H1 (cell line): ENCODE data around the gene HEATR1. TPM values are rescaled to one million over a fixed set of nuclear protein-coding genes. Genes with fewer than 3 reads are reported as not detected.
A peak's percentile ranks its signal among the peaks of the same experiment; 100 is the strongest.

Source experiments
- CTCF ChIA-PET: fragments of 300-600 bp; sonication (Branson Sonifier 250); formaldehyde crosslinking; loops from one replicate; lab custom pipeline; 2021; ENCODE audit not compliant: partially characterized antibody; lab: Charles Lee
- POLR2A ChIA-PET: fragments of 300-600 bp; sonication (Branson Sonifier 250); formaldehyde crosslinking; loops from one replicate; lab custom pipeline; 2021; ENCODE audit warnings: inconsistent platforms; ENCODE audit not compliant: partially characterized antibody; lab: Charles Lee
- DNase-seq, 2 experiments: peaks; one replicate each; pipeline versions ENCODE4 v3.0.0 to v3.0.0-alpha.2; 2010 to 2022; ENCODE audit warnings: low spot score in 2 of 2, low read depth in 1 of 2, mixed read lengths in 1 of 2
- FAIRE-seq: peaks from 2 replicates; lab custom pipeline; 2011; peaks lifted over from hg19 to GRCh38; lab: Jason Lieb, UNC
- H2AFZ ChIP-seq: 2 replicates; pipeline ENCODE4 v1.8.1; 2012; ENCODE audit warnings: low read length, inconsistent platforms
- H2AK5ac ChIP-seq: 2 replicates; pipeline ENCODE4 v1.6.1; 2013; ENCODE audit warnings: low read depth, low read length
- H2BK120ac ChIP-seq: replicated peaks from 2 replicates; pipeline ENCODE3; 2013; ENCODE audit warnings: low read depth, low read length, inconsistent platforms
- H2BK12ac ChIP-seq: 2 replicates; pipeline ENCODE4 v1.6.1; 2013; ENCODE audit warnings: low read depth, low read length
- H2BK15ac ChIP-seq: 2 replicates; pipeline ENCODE4 v1.6.1; 2013; ENCODE audit warnings: low read length
- H2BK20ac ChIP-seq: 2 replicates; pipeline ENCODE4 v1.6.1; 2013; ENCODE audit warnings: low read length
- H2BK5ac ChIP-seq: 2 replicates; pipeline ENCODE4 v1.6.1; 2013; ENCODE audit warnings: low read depth, low read length
- H3K14ac ChIP-seq: 2 replicates; pipeline ENCODE4 v1.6.1; 2013; ENCODE audit warnings: inconsistent platforms; ENCODE audit not compliant: insufficient read length
- H3K18ac ChIP-seq: 2 replicates; pipeline ENCODE4 v1.6.1; 2013; ENCODE audit warnings: low read length; ENCODE audit errors: extremely low read depth
- H3K23ac ChIP-seq: 2 replicates; pipeline ENCODE4 v1.6.1; 2013; ENCODE audit warnings: inconsistent platforms; ENCODE audit not compliant: insufficient read length
- H3K23me2 ChIP-seq: 2 replicates; pipeline ENCODE4 v1.6.1; 2013; ENCODE audit warnings: low read depth, low read length
- H3K27ac ChIP-seq: 2 replicates; pipeline ENCODE4 v1.6.1; 2011; ENCODE audit warnings: low read depth, low read length, inconsistent platforms
- H3K27me3 ChIP-seq, 4 experiments: replicated peaks in 1 of 4; 1 replicate in 1 of 4; 2 replicates in 3 of 4; pipeline versions ENCODE4 v1.6.1 to v1.8.1; 2011 to 2013; ENCODE audit warnings: low read length in 3 of 4, mild to moderate bottlenecking in 3 of 4, inconsistent platforms in 2 of 4, mixed read lengths in 2 of 4, moderate library complexity in 1 of 4; ENCODE audit not compliant: control insufficient read depth in 3 of 4, insufficient read depth in 3 of 4; ENCODE audit errors: extremely low read depth in 1 of 4
- H3K36me3 ChIP-seq, 4 experiments: 2 replicates each; pipeline versions ENCODE4 v1.6.1 to v1.8.1; 2011 to 2013; ENCODE audit warnings: mild to moderate bottlenecking in 4 of 4, low read length in 3 of 4, moderate library complexity in 2 of 4, control low read depth in 1 of 4, inconsistent platforms in 1 of 4; ENCODE audit not compliant: insufficient read depth in 4 of 4, control insufficient read depth in 2 of 4
- H3K4ac ChIP-seq: replicated peaks from 2 replicates; pipeline ENCODE3; 2013; ENCODE audit warnings: low read length, low read depth, mixed read lengths, inconsistent platforms; ENCODE audit not compliant: insufficient read length
- H3K4me1 ChIP-seq, 4 experiments: replicated peaks in 1 of 4; 1 replicate in 1 of 4; 2 replicates in 3 of 4; pipeline versions ENCODE4 v1.6.1 to v1.8.1; 2011 to 2013; ENCODE audit warnings: low read length in 3 of 4, inconsistent platforms in 2 of 4, mixed read lengths in 1 of 4; ENCODE audit not compliant: insufficient read depth in 4 of 4, control insufficient read depth in 3 of 4
- H3K4me2 ChIP-seq, 2 experiments: 2 replicates each; pipeline versions ENCODE4 v1.6.1 to v1.8.1; 2011 to 2013; ENCODE audit warnings: low read depth in 2 of 2, low read length in 2 of 2, control low read depth in 1 of 2, inconsistent platforms in 1 of 2, mild to moderate bottlenecking in 1 of 2; ENCODE audit not compliant: insufficient read depth in 1 of 2
- H3K4me3 ChIP-seq, 4 experiments: fragments of 200-600, 300-600 bp in 1 of 4; sonication (generic), shearing (Covaris generic), sonication (Bioruptor Twin) in 1 of 4; 2 replicates each; pipeline versions ENCODE4 v1.5.1 to v1.8.1; 2011 to 2016; ENCODE audit warnings: low read length in 4 of 4, low read depth in 3 of 4, control low read depth in 2 of 4, inconsistent platforms in 2 of 4, mild to moderate bottlenecking in 2 of 4, mixed read lengths in 1 of 4, moderate library complexity in 1 of 4; ENCODE audit not compliant: insufficient read depth in 2 of 4; ENCODE audit errors: extremely low read depth in 1 of 4
- H3K56ac ChIP-seq: replicated peaks from 2 replicates; pipeline ENCODE3; 2013; ENCODE audit warnings: low read depth, mild to moderate bottlenecking, mixed read lengths, low read length, inconsistent platforms; ENCODE audit not compliant: insufficient read length
- H3K79me1 ChIP-seq: 2 replicates; pipeline ENCODE4 v1.6.1; 2013; ENCODE audit warnings: low read depth, low read length, control low read depth
- H3K79me2 ChIP-seq, 2 experiments: 2 replicates each; pipeline versions ENCODE4 v1.6.1 to v1.8.1; 2012 to 2013; ENCODE audit warnings: low read length in 2 of 2, mild to moderate bottlenecking in 2 of 2, inconsistent platforms in 1 of 2; ENCODE audit not compliant: insufficient read depth in 2 of 2, control insufficient read depth in 1 of 2
- H3K9ac ChIP-seq, 4 experiments: replicated peaks in 1 of 4; 1 replicate in 1 of 4; 2 replicates in 3 of 4; pipeline versions ENCODE4 v1.6.1 to v1.8.1; 2011 to 2013; ENCODE audit warnings: low read depth in 3 of 4, low read length in 3 of 4, control low read depth in 2 of 4, mild to moderate bottlenecking in 2 of 4, moderate library complexity in 2 of 4, inconsistent platforms in 1 of 4; ENCODE audit errors: extremely low read depth in 1 of 4
- H3K9me3 ChIP-seq, 2 experiments: 2 replicates each; pipeline versions ENCODE4 v1.6.1 to v1.8.1; 2012 to 2013; ENCODE audit warnings: mild to moderate bottlenecking in 2 of 2, moderate library complexity in 2 of 2, control low read depth in 1 of 2, inconsistent platforms in 1 of 2, low read depth in 1 of 2, low read length in 1 of 2, mixed read lengths in 1 of 2; ENCODE audit not compliant: insufficient read depth in 2 of 2
- H4K20me1 ChIP-seq, 2 experiments: replicated peaks in 1 of 2; 2 replicates each; pipeline versions ENCODE3 to v1.8.1; 2011 to 2013; ENCODE audit warnings: inconsistent platforms in 2 of 2, low read length in 2 of 2, mild to moderate bottlenecking in 1 of 2; ENCODE audit not compliant: insufficient read depth in 2 of 2, control insufficient read depth in 1 of 2
- H4K5ac ChIP-seq: 2 replicates; pipeline ENCODE4 v1.6.1; 2013; ENCODE audit warnings: low read length, low read depth, mixed read lengths, inconsistent platforms; ENCODE audit not compliant: insufficient read length
- H4K8ac ChIP-seq: 2 replicates; pipeline ENCODE4 v1.8.0; 2013; ENCODE audit warnings: mild to moderate bottlenecking, moderate library complexity, low read length, inconsistent platforms; ENCODE audit not compliant: insufficient read depth; ENCODE audit errors: extremely low read depth
- H4K91ac ChIP-seq: replicated peaks from 2 replicates; pipeline ENCODE3; 2013; ENCODE audit warnings: low read length, mixed read lengths, inconsistent platforms; ENCODE audit not compliant: insufficient read length
- ATF3 ChIP-seq: IDR thresholded peaks from 2 replicates; pipeline ENCODE4 v1.6.1; 2011; ENCODE audit warnings: low read depth, mild to moderate bottlenecking, low read length; ENCODE audit not compliant: insufficient read depth
- CBX8 ChIP-seq: fragments of 300-800, 300-1000 bp; sonication (generic); IDR thresholded peaks from 2 replicates; pipeline ENCODE4 v1.7.1; 2016; ENCODE audit warnings: low read depth, low read length, borderline replicate concordance
- FOSL1 ChIP-seq: IDR thresholded peaks from 2 replicates; pipeline ENCODE4 v1.6.1; 2011; ENCODE audit warnings: mild to moderate bottlenecking, low read depth, low read length, moderate library complexity; ENCODE audit not compliant: insufficient read depth
- JUN ChIP-seq: IDR thresholded peaks from 2 replicates; pipeline ENCODE4 v1.6.1; 2011; ENCODE audit warnings: low read depth, mild to moderate bottlenecking, improper control_type of control experiment, low read length
- JUND ChIP-seq: IDR thresholded peaks from 2 replicates; pipeline ENCODE4 v1.6.1; 2011; ENCODE audit warnings: mild to moderate bottlenecking, improper control_type of control experiment, low read length
- POU5F1 ChIP-seq: IDR thresholded peaks from 2 replicates; pipeline ENCODE4 v1.6.1; 2011; ENCODE audit warnings: low read depth, mild to moderate bottlenecking, low read length, moderate library complexity
- SP4 ChIP-seq: IDR thresholded peaks from 2 replicates; pipeline ENCODE4 v1.6.1; 2012; ENCODE audit warnings: low read length, inconsistent platforms
- WGBS, 2 experiments: shearing (Covaris generic) in 1 of 2; methylation state at CpG; one replicate each; pipeline versions ENCODE4 v1.1.6 to v1.1.7; 2013 to 2015; ENCODE audit warnings: low lambda C conversion rate in 2 of 2, mixed read lengths in 2 of 2, inconsistent platforms in 1 of 2, low coverage in 1 of 2, missing lambda C conversion rate in 1 of 2; ENCODE audit not compliant: insufficient replicate concordance in 2 of 2, insufficient coverage in 1 of 2, insufficient read length in 1 of 2; ENCODE audit errors: extremely low coverage in 1 of 2, missing lambda C conversion rate in 1 of 2; 5-methylcytosine and 5-hydroxymethylcytosine counted together
- long read RNA-seq, 2 experiments: library from RNA in 1 of 2; library from capped mRNA in 1 of 2; stranded (forward); transcript quantifications; one replicate each; pipeline ENCODE4 v2.0.0, GENCODE V29; 2021; ENCODE audit warnings: inconsistent platforms in 1 of 2
- polyA minus RNA-seq, 3 experiments: library from RNA; depleted of rRNA, polyadenylated mRNA; stranded (reverse); fragments of >200 nt; gene quantifications; 1 replicate in 2 of 3; 2 replicates in 1 of 3; pipeline ENCODE4 v1.2.3, GENCODE V29; 2011
- polyA plus RNA-seq, 7 experiments: library from polyadenylated mRNA; depleted of rRNA in 3 of 7; stranded (reverse) in 5 of 7; unstranded in 2 of 7; fragments of >200 nt in 5 of 7; fragments of 200-250 nt in 2 of 7; gene quantifications; 1 replicate in 5 of 7; 2 replicates in 1 of 7; 4 replicates in 1 of 7; pipeline versions ENCODE4 v1.2.1 to v1.2.3, GENCODE V29; 2011 to 2013; ENCODE audit warnings: missing spikeins in 2 of 7, mixed read lengths in 2 of 7
- total RNA-seq: library from RNA; stranded (reverse); fragmentation: NEBNext Ultra II Directional; extraction: Animal tissue kit (Norgen Biotek cat#: 25700); gene quantifications from 2 replicates; pipeline ENCODE4 v1.2.1, GENCODE V29; 2021

The HEATR1 gene
- total RNA-seq = 95.0 and 95.8 TPM in 2 replicates
- polyA plus RNA-seq (2011; rRNA removed) = 9.3 and 13.0 TPM in 2 replicates
- polyA plus RNA-seq (2011; cell fraction: cytosol; rRNA removed) = 15.0 TPM
- polyA plus RNA-seq (2011; cell fraction: nucleus; rRNA removed) = 19.3 TPM
- 22.1 to 41.8 TPM (median 29.1 TPM) in 4 replicates for polyA plus RNA-seq (2012, experiment 1 of 2)
- 2.2 TPM for polyA plus RNA-seq (2012, experiment 2 of 2)
- 29.0 TPM for polyA plus RNA-seq (2013, experiment 1 of 2)
- 25.7 TPM for polyA plus RNA-seq (2013, experiment 2 of 2)
- polyA minus RNA-seq (2011; rRNA and poly(A)+ RNA removed) = 138 and 187 TPM in 2 replicates
- 42.9 TPM for polyA minus RNA-seq (2011; cell fraction: cytosol; rRNA and poly(A)+ RNA removed)
- polyA minus RNA-seq (2011; cell fraction: nucleus; rRNA and poly(A)+ RNA removed) = 98.7 TPM
- long read RNA-seq, experiment 1, full-length matches to known transcripts = 6 of 71 reads
- long read RNA-seq, experiment 1, partial matches to known transcripts = 53 of 71 reads
- long read RNA-seq, experiment 1, other reads (novel, unspliced or antisense) = 12 of 71 reads
- long read RNA-seq, experiment 2, partial matches to known transcripts = 13 of 18 reads
- long read RNA-seq, experiment 2, other reads (novel, unspliced or antisense) = 5 of 18 reads

GRCh38 chr1:236603991-236604904 lies at the start of gene HEATR1:
TSS of gene HEATR1 (minus strand) at chr1:236604516. CDS start at chr1:236604095, 421 bp downstream.
- peaks cover 0 to 23% of the 10 kb centered on the region in 2 experiments; a peak in 3 of 4 replicates for H3K79me2 ChIP-seq
- ChIA-PET CTCF (interaction anchor here (0.7 to 1.6 kb wide), 11 partner anchors 10 to 267 kb away, joined by 3 to 5 read pairs (median 3); no protein-coding TSS in a partner anchor), POLR2A (interaction anchor here (1.0 to 2.1 kb wide), 6 partner anchors 11 to 192 kb away, joined by 3 to 6 read pairs (median 3); no protein-coding TSS in a partner anchor)
- H2BK5ac ChIP-seq = peak within 1 kb of the TSS; percentile 77
- H2BK12ac ChIP-seq = no peak within 1 kb of the TSS
- no peaks in the 10 kb centered on the region for H3K27me3 ChIP-seq
- no peak within 1 kb of the TSS for H2BK20ac ChIP-seq
- H3K56ac ChIP-seq = peak within 1 kb of the TSS; percentile 34
- H3K14ac ChIP-seq = no peak within 1 kb of the TSS
- peak within 1 kb of the TSS; percentile 25 for H4K5ac ChIP-seq
- peak within 1 kb of the TSS; percentile 54 for H4K8ac ChIP-seq
- H3K4ac ChIP-seq = peak within 1 kb of the TSS; percentile 54
- H3K4me3 ChIP-seq = peak within 1 kb of the TSS; percentile 57 to 93 (median 84)
- 1% methylated on average over 54 of the region's 54 CpGs; no CpG with 5 or more reads in 1 of the 2 experiments for WGBS, 2 experiments
- peak within 1 kb of the TSS; percentile 93 for H2AFZ ChIP-seq
- peak; percentile 98 for FAIRE-seq
- no peaks in the 10 kb centered on the region; a peak in 1 of 7 replicates for H3K4me1 ChIP-seq
- no peak within 1 kb of the TSS for H2AK5ac ChIP-seq
- H3K27ac ChIP-seq = peak within 1 kb of the TSS; percentile 37; the same call in 1 of the 2 replicates
- H3K4me2 ChIP-seq = peak within 1 kb of the TSS; percentile 79 to 95
- no peaks in the 10 kb centered on the region for H3K79me1 ChIP-seq
- H4K20me1 ChIP-seq = peaks cover 0 to 4% of the 10 kb centered on the region in 2 experiments
- H3K18ac ChIP-seq = peak within 1 kb of the TSS; percentile 71
- DNase-seq = peak; percentile 91
- H2BK120ac ChIP-seq = peak within 1 kb of the TSS; percentile 72
- H3K9me3 ChIP-seq = no peaks in the 10 kb centered on the region
- peaks cover 3 to 23% (median 9%) of the 10 kb centered on the region in 4 experiments; a peak in 6 of 8 replicates for H3K36me3 ChIP-seq
- H3K9ac ChIP-seq = peak within 1 kb of the TSS; percentile 75 to 92 (median 77)
- H4K91ac ChIP-seq = no peak within 1 kb of the TSS
- H3K23me2 ChIP-seq = peaks cover 6% of the 10 kb centered on the region; the same call in 1 of the 2 replicates
- no peak within 1 kb of the TSS for H2BK15ac ChIP-seq
- H3K23ac ChIP-seq = no peak within 1 kb of the TSS
- TF ChIP-seq JUN (no peak), ATF3 (0 out of 2 replicates have a peak, but pooled peaks have one; percentile 18), POU5F1 (no peak), JUND (no peak), FOSL1 (no peak), CBX8 (no peak), SP4 (no peak)
